ENCODE results near the gene CYP2R1.

Gene CYP2R1

GRCh38 chr11:14902650-14903350 is 10.8 kb upstream of the CYP2R1 start:
- Histone ChIP-seq H3K9me3 (ENCODE audit: severe bottlenecking) (no peaks in the 10 kb centered on the region), H3K36me3 (no peaks in the 10 kb centered on the region), H3K27me3 (ENCODE audit: insufficient read depth, low read depth, severe bottlenecking) (no peaks in the 10 kb centered on the region), H3K4me3 (ENCODE audit: low read depth, low read length) (no peak overlapping the region), H3K27ac (no peak overlapping the region)
- TF ChIP-seq, protein P1, sequence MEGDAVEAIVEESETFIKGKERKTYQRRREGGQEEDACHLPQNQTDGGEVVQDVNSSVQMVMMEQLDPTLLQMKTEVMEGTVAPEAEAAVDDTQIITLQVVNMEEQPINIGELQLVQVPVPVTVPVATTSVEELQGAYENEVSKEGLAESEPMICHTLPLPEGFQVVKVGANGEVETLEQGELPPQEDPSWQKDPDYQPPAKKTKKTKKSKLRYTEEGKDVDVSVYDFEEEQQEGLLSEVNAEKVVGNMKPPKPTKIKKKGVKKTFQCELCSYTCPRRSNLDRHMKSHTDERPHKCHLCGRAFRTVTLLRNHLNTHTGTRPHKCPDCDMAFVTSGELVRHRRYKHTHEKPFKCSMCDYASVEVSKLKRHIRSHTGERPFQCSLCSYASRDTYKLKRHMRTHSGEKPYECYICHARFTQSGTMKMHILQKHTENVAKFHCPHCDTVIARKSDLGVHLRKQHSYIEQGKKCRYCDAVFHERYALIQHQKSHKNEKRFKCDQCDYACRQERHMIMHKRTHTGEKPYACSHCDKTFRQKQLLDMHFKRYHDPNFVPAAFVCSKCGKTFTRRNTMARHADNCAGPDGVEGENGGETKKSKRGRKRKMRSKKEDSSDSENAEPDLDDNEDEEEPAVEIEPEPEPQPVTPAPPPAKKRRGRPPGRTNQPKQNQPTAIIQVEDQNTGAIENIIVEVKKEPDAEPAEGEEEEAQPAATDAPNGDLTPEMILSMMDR (IDR thresholded peaks at IDR 0.05; ENCODE audit: low read depth, low read length), result no peak
- no peak for DNase-seq

- no peak for DNase-seq
- no peak overlapping the region for H3K4me3 ChIP-seq (ENCODE audit: low read depth, low read length)
- no peaks in the 10 kb centered on the region for H3K36me3 ChIP-seq
- H3K27ac ChIP-seq, result no peak overlapping the region
- H3K9me3 ChIP-seq (ENCODE audit: severe bottlenecking), result no peaks in the 10 kb centered on the region
- TF ChIP-seq, protein P1 (IDR thresholded peaks at IDR 0.05; ENCODE audit: low read depth, low read length), result no peak
- peaks cover 3% of the 10 kb centered on the region for H3K27me3 ChIP-seq (ENCODE audit: insufficient read depth, low read depth, severe bottlenecking)
Measured at GRCh38 chr11:14898906-14899305, 6.9 kb upstream of the CYP2R1 start.

DNA sequence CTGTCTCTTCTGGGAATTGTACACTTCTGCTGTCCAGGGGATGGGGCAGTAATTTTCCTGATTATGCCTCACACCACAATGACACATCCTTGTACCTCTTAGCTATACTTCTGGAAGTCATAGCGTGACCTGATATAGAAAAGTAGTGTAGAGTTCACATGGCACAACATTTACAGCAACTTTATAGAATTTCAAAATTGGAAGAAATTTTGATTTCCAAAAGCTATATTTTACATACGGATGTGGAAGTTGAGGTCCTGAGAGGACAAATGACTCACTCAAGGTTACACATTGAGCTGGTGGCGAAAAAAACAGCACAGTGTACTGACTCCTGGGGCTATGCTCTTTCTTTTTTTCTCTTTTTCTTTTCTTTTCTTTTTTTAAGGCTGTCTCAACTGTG is 6.3 kb upstream of the CYP2R1 start:
- TF ChIP-seq, protein P1 (IDR thresholded peaks at IDR 0.05; ENCODE audit: low read depth, low read length), result no peak
- peaks cover 3% of the 10 kb centered on the region for H3K27me3 ChIP-seq (ENCODE audit: insufficient read depth, low read depth, severe bottlenecking)
- peaks cover 4% of the 10 kb centered on the region for H3K9me3 ChIP-seq (ENCODE audit: severe bottlenecking)
- no peaks in the 10 kb centered on the region for H3K36me3 ChIP-seq
- no peak for DNase-seq
- H3K4me3 ChIP-seq (ENCODE audit: low read depth, low read length), result no peak overlapping the region
- no peak overlapping the region for H3K27ac ChIP-seq

- H3K27me3 ChIP-seq (ENCODE audit: insufficient read depth, low read depth, severe bottlenecking), result peaks cover 3% of the 10 kb centered on the region
- H3K27ac ChIP-seq, result no peak overlapping the region
- no peak overlapping the region for H3K4me3 ChIP-seq (ENCODE audit: low read depth, low read length)
- no peak for DNase-seq
- TF ChIP-seq, protein P1 (IDR thresholded peaks at IDR 0.05; ENCODE audit: low read depth, low read length), result no peak
- H3K9me3 ChIP-seq (ENCODE audit: severe bottlenecking), result peaks cover 14% of the 10 kb centered on the region
- H3K36me3 ChIP-seq, result no peaks in the 10 kb centered on the region
Measured at GRCh38 chr11:14894657-14895598, 2.9 kb upstream of the CYP2R1 start.

- Histone ChIP-seq H3K27me3 (ENCODE audit: insufficient read depth, low read depth, severe bottlenecking) (peaks cover 3% of the 10 kb centered on the region), H3K9me3 (ENCODE audit: severe bottlenecking) (peaks cover 14% of the 10 kb centered on the region), H3K4me3 (ENCODE audit: low read depth, low read length) (peak overlapping the region; percentile 60), H3K27ac (no peak overlapping the region), H3K36me3 (no peaks in the 10 kb centered on the region)
- TF ChIP-seq, protein P1 (IDR thresholded peaks at IDR 0.05; ENCODE audit: low read depth, low read length), result no peak
- DNase-seq, result no peak
Measured at GRCh38 chr11:14892577-14892976, 546 bp upstream of the CYP2R1 start.
